ENCODE results near the gene TUNAR. TPM values are rescaled to one million over a fixed set of nuclear protein-coding genes. Genes with fewer than 3 reads are reported as not detected.

The TUNAR gene
- total RNA-seq, 1 donor from 2014 or later: not detected

GRCh38 chr14:95903165-95903564, 26.5 kb downstream of the TUNAR start:
- intact Hi-C loops (cut with micrococcal nuclease): no loop called here
- DNase-seq (no peak), ATAC-seq (no peak)

GRCh38 chr14:95903616-95904107, 27.0 kb downstream of the TUNAR start:
- ATAC-seq (no peak), DNase-seq (no peak)
- intact Hi-C loops (cut with micrococcal nuclease): no loop called here

GRCh38 chr14:95906591-95906990, 30.0 kb downstream of the TUNAR start:
- ATAC-seq (no peak), DNase-seq (no peak)
- intact Hi-C loops (cut with micrococcal nuclease): no loop called here

- no peak for ATAC-seq
- no peak for DNase-seq
- intact Hi-C loops (cut with micrococcal nuclease): no loop called here
Measured at GRCh38 chr14:95910628-95911027, 34.0 kb downstream of the TUNAR start.

- intact Hi-C loops (cut with micrococcal nuclease): no loop called here
- ATAC-seq (no peak), DNase-seq (no peak)
Measured at GRCh38 chr14:95911456-95911855, 34.8 kb downstream of the TUNAR start.

- DNase-seq: no peak
- no peak for ATAC-seq
- intact Hi-C loops (cut with micrococcal nuclease): no loop called here
Measured at GRCh38 chr14:95915330-95915729, 38.7 kb downstream of the TUNAR start.

- DNase-seq: no peak
- no peak for ATAC-seq
- intact Hi-C loops (cut with micrococcal nuclease): no loop called here
Measured at GRCh38 chr14:95918466-95918865, 41.8 kb downstream of the TUNAR start.

GRCh38 chr14:95920769-95921438, 44.3 kb downstream of the TUNAR start:
- ATAC-seq (no peak), DNase-seq (no peak)

GRCh38 chr14:95922080-95922479, 45.4 kb downstream of the TUNAR start:
- intact Hi-C loops (cut with micrococcal nuclease): no loop called here
- DNase-seq (no peak), ATAC-seq (no peak)

More at GRCh38 chr14:95920769-95921438, 44.3 kb downstream of the TUNAR start:
- intact Hi-C loops (cut with micrococcal nuclease): no loop called here

GRCh38 chr14:95928751-95929150, 52.1 kb downstream of the TUNAR start:
- intact Hi-C loops (cut with micrococcal nuclease): no loop called here

GRCh38 chr14:95931384-95931783, 54.8 kb downstream of the TUNAR start:
- intact Hi-C loops (cut with micrococcal nuclease): no loop called here
- DNase-seq (no peak), ATAC-seq (no peak)

More at GRCh38 chr14:95928751-95929150, 52.1 kb downstream of the TUNAR start:
- ATAC-seq: no peak
- no peak for DNase-seq

GRCh38 chr14:95935228-95935822, 58.7 kb downstream of the TUNAR start:
- no peak for ATAC-seq
- no peak for DNase-seq
- intact Hi-C loops (cut with micrococcal nuclease): no loop called here

GRCh38 chr14:95936041-95936440, 59.4 kb downstream of the TUNAR start:
- DNase-seq (no peak), ATAC-seq (no peak)
- intact Hi-C loops (cut with micrococcal nuclease): no loop called here

- DNase-seq: no peak
- ATAC-seq: no peak
- intact Hi-C loops (cut with micrococcal nuclease): no loop called here
Measured at GRCh38 chr14:95939335-95939734, 62.7 kb downstream of the TUNAR start.

- intact Hi-C loops (cut with micrococcal nuclease): no loop called here
- DNase-seq: no peak
- ATAC-seq: no peak
Measured at GRCh38 chr14:95941897-95942296, 65.3 kb downstream of the TUNAR start.

GRCh38 chr14:95943699-95944098, 67.1 kb downstream of the TUNAR start:
- ATAC-seq (no peak), DNase-seq (no peak)
- intact Hi-C loops (cut with micrococcal nuclease): no loop called here

GRCh38 chr14:95944462-95944861, 67.8 kb downstream of the TUNAR start:
- intact Hi-C loops (cut with micrococcal nuclease): no loop called here
- no peak for ATAC-seq
- DNase-seq: no peak

- DNase-seq: no peak
- ATAC-seq: no peak
- intact Hi-C loops (cut with micrococcal nuclease): no loop called here
Measured at GRCh38 chr14:95946867-95947266, 70.2 kb downstream of the TUNAR start.

GRCh38 chr14:95948558-95948981, 71.9 kb downstream of the TUNAR start:
- ATAC-seq (no peak), DNase-seq (no peak)
- intact Hi-C loops (cut with micrococcal nuclease): no loop called here

- DNase-seq (no peak), ATAC-seq (no peak)
- intact Hi-C loops (cut with micrococcal nuclease): no loop called here
Measured at GRCh38 chr14:95951359-95951758, 74.7 kb downstream of the TUNAR start.

- ATAC-seq (no peak), DNase-seq (no peak)
Measured at GRCh38 chr14:95953111-95953724, 76.6 kb downstream of the TUNAR start.

More at GRCh38 chr14:95953111-95953724, 76.6 kb downstream of the TUNAR start:
- intact Hi-C loops (cut with micrococcal nuclease): no loop called here
